Activated CD4-positive, alpha-beta T cell treated with anti-CD3 and anti-CD28 coated beads, Interleukin-2, amount 50 U/mL, for 4 hours (primary cell): Measurements from ENCODE around the gene CCDC138.

Experiments used
- DNase-seq, 2 experiments: peaks; one replicate each; pipeline ENCODE4 v3.0.0-alpha.2; 2020

The CCDC138 gene

GRCh38 chr2:108919571-108920373, 133.2 kb downstream of the CCDC138 start:
- DNase-seq, result no peak

- no peak for DNase-seq
Observed at GRCh38 chr2:108920686-108921085, 134.1 kb downstream of the CCDC138 start.

GRCh38 chr2:108921096-108922030, 134.8 kb downstream of the CCDC138 start:
- DNase-seq, result no peak

- DNase-seq, result no peak
Observed at GRCh38 chr2:108922141-108922915, 135.8 kb downstream of the CCDC138 start.

GRCh38 chr2:108923019-108923700, 136.6 kb downstream of the CCDC138 start:
- no peak for DNase-seq

GRCh38 chr2:108923736-108924579, 137.4 kb downstream of the CCDC138 start:
- no peak for DNase-seq

GRCh38 chr2:108924580-108925251, 138.1 kb downstream of the CCDC138 start:
- no peak for DNase-seq

- DNase-seq, result no peak
Observed at GRCh38 chr2:108925286-108925685, 138.7 kb downstream of the CCDC138 start.

- no peak for DNase-seq
Observed at GRCh38 chr2:108925735-108926134, 139.2 kb downstream of the CCDC138 start.
